Nephron (organoid): ENCODE data around the gene RNF150.

Experiments used
- H3K27ac Mint-ChIP-seq, 3 experiments: 2 replicates each; pipeline ENCODE4 v1.8.0; 2020; ENCODE audit warnings: mixed read lengths in 3 of 3, mild to moderate bottlenecking in 2 of 3, moderate library complexity in 1 of 3
- H3K27me3 Mint-ChIP-seq: 2 replicates; pipeline ENCODE4 v1.8.0; 2021; ENCODE audit warnings: low read depth, mild to moderate bottlenecking, moderate library complexity, mixed read lengths
- H3K36me3 Mint-ChIP-seq: 2 replicates; pipeline ENCODE4 v1.8.0; 2020; ENCODE audit warnings: low read depth, mixed read lengths
- H3K4me1 Mint-ChIP-seq: 2 replicates; pipeline ENCODE4 v1.8.0; 2020; ENCODE audit warnings: mixed read lengths
- H3K4me3 Mint-ChIP-seq, 3 experiments: 2 replicates each; pipeline ENCODE4 v1.8.0; 2020; ENCODE audit warnings: mild to moderate bottlenecking in 3 of 3, mixed read lengths in 3 of 3, moderate library complexity in 2 of 3
- H3K9me3 Mint-ChIP-seq: 2 replicates; pipeline ENCODE4 v1.8.0; 2020; ENCODE audit warnings: mixed read lengths
- CTCF ChIP-seq, 3 experiments: fragments of 200-600 bp; sonication (generic); IDR thresholded peaks; one replicate each; pipeline ENCODE4 v1.5.0; 2021; ENCODE audit warnings: antibody characterized with exemption in 3 of 3; ENCODE audit not compliant: unreplicated experiment in 3 of 3

RNF150 gene

GRCh38 chr4:140884431-140885058 is 248.7 kb downstream of the RNF150 start:
- Mint-ChIP-seq H3K4me1 (no peaks in the 10 kb centered on the region), H3K27me3 (no peaks in the 10 kb centered on the region), H3K27ac (no peak overlapping the region), H3K4me3 (no peak overlapping the region), H3K36me3 (peaks cover 47% of the 10 kb centered on the region), H3K9me3 (peaks cover 39% of the 10 kb centered on the region)
- TF ChIP-seq CTCF (IDR thresholded peaks at IDR 0.05; ENCODE audit: unreplicated experiment in 3 of 3), result peak; percentile 39 to 51 (median 43)

GRCh38 chr4:140877781-140878180 is 255.5 kb downstream of the RNF150 start:
- Mint-ChIP-seq H3K27me3 (no peaks in the 10 kb centered on the region), H3K36me3 (peaks cover 34% of the 10 kb centered on the region), H3K4me3 (no peak overlapping the region), H3K9me3 (peaks cover 35% of the 10 kb centered on the region), H3K27ac (peak overlapping the region in 1 of 3 experiments; percentile 58), H3K4me1 (peaks cover 27% of the 10 kb centered on the region)
- TF ChIP-seq CTCF (IDR thresholded peaks at IDR 0.05; ENCODE audit: unreplicated experiment in 3 of 3), result no peak

GRCh38 chr4:140876615-140877364 is 256.5 kb downstream of the RNF150 start:
- H3K4me3 Mint-ChIP-seq, result no peak overlapping the region
- TF ChIP-seq CTCF (IDR thresholded peaks at IDR 0.05; ENCODE audit: unreplicated experiment in 3 of 3), result no peak
- peaks cover 35% of the 10 kb centered on the region for H3K4me1 Mint-ChIP-seq
- H3K9me3 Mint-ChIP-seq, result peaks cover 29% of the 10 kb centered on the region
- no peaks in the 10 kb centered on the region for H3K27me3 Mint-ChIP-seq
- H3K36me3 Mint-ChIP-seq, result peaks cover 26% of the 10 kb centered on the region
- peak overlapping the region; percentile 42 to 77 (median 58) for H3K27ac Mint-ChIP-seq

DNA sequence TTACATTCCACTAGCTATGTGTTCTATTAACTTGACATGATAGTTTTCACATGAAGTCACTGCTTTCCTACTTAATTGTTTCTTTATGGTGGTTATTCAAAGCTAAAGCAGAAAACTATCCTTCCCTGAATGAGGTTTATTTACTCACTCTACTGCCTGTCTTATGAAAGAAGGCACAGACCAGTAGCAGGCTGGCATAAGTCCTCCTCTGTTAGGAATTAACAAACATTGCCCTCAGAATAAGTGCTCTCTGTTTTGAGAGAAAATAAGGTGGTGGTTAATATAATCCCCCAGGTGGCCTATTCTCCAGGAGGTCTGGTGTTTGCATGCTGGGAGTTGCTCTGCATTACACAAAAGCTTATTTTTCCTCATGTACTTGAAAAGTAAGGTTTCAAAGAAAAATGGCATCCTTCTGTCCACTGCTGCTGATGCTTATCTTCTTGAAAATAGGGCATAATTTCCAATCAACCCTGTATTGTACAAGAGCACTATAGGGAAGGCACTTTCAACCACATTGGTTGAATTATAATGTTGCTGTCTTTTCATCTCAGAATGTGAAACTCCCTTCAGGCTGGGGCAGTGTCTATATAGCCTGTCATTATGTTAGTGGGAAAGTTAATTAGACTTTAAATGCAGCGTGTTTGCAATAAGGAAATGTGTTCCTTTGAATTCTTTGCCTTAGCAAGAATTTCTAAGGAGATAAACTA is 257.4 kb downstream of the RNF150 start:
- Mint-ChIP-seq H3K9me3 (peaks cover 24% of the 10 kb centered on the region), H3K4me1 (peaks cover 44% of the 10 kb centered on the region), H3K36me3 (peaks cover 20% of the 10 kb centered on the region), H3K27me3 (no peaks in the 10 kb centered on the region), H3K27ac (peak overlapping the region; percentile 42 to 77 (median 58)), H3K4me3 (no peak overlapping the region)
- TF ChIP-seq CTCF (IDR thresholded peaks at IDR 0.05; ENCODE audit: unreplicated experiment in 3 of 3), result no peak

GRCh38 chr4:140874056-140874455 is 259.2 kb downstream of the RNF150 start:
- no peaks in the 10 kb centered on the region for H3K27me3 Mint-ChIP-seq
- H3K36me3 Mint-ChIP-seq, result peaks cover 8% of the 10 kb centered on the region
- H3K4me3 Mint-ChIP-seq, result no peak overlapping the region
- no peak for TF ChIP-seq CTCF (IDR thresholded peaks at IDR 0.05; ENCODE audit: unreplicated experiment in 3 of 3)
- peaks cover 14% of the 10 kb centered on the region for H3K9me3 Mint-ChIP-seq
- H3K27ac Mint-ChIP-seq, result no peak overlapping the region
- peaks cover 60% of the 10 kb centered on the region for H3K4me1 Mint-ChIP-seq
